Superior temporal gyrus (tissue), 1 donor: ENCODE measurements around the gene ZNF641.
A peak's percentile ranks its signal among the peaks of the same experiment; 100 is the strongest.

Experiments used
- DNase-seq: peaks from one replicate; pipeline ENCODE4 v3.0.0-alpha.2; 2016; ENCODE audit errors: extremely low spot score

ZNF641 gene

DNA sequence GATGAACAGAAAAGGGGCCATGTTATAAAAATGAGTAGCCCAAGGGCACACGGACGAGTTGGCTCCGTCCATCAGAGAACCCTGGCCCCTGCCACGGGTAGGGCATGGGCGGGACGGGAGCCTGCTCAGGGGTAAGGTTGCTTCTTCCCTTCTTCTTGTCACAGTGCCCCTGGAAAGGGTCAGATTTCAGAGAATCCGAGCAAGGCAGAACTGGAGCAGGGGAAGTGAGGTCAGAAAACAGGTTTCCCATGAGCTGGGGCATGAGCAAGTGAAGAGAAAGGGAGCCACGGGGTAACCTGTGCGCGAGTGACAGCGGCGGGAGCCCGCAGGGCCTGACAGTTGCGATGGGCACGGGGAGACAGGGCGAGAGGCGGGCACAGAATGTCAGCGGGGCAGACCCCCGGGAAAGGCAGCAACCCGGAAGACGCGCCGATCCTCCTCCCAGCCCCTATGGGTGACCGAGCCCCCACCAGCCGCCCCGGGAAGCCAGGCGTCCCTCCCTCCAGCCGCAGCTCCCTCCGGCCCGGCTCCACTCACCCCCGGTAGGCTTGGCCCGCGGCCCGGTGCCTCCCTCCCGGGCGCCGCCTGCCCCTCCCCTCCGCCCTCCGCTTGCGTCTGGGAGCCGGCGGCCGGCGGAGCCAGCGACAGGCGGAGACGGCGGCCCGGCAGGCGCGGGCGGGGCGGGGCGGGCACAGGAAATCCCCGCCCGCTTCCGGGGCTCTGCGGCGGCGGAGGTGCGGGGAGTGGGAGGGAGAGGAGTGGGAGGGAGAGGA lies at the start of gene ZNF641:
Gene ZNF641 (minus strand): TSS at position 671 of the 773 bp plus-strand sequence. CDS start 2,829 bp downstream, outside the sequence.
- peak; percentile 58 for DNase-seq

DNA sequence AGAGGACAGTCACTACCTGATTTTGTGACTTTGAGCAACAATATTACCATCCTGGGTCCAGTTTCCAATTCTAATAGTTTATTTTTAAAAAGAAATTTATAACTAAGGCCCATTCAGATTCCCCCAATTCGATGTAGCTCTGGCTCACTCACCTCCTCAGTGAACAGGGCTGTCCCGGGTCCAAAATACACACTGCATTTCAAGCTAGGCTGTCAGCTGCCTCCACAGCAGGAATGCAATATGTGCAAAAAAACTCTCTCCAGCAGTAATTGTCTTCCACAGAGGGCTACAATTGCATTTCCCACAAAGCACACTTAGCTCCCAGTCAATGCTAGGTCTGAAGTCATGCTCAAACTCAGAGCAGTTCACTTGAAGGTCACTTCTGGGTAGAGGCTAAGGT lies 39.3 kb upstream of the ZNF641 start:
- no peak for DNase-seq

DNA sequence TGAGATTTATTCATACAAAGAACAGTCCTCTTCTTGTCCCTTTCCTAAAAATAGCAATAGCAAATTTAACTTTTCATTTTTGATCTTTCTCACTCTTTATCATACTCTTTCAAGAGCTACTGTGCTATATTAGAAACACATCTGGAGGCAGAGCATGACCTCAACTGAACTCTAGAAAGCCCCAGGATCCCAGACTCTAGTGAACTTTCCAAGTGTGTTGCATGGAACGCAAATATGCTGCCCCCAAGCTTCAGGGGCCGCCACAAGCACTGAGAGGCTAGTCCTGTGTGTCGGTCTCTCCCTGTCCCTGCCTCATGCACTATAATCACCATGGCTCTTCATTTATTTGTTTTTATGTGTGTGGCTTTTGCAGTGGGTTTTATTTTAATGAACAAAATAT lies 38.7 kb upstream of the ZNF641 start:
- DNase-seq: no peak

DNA sequence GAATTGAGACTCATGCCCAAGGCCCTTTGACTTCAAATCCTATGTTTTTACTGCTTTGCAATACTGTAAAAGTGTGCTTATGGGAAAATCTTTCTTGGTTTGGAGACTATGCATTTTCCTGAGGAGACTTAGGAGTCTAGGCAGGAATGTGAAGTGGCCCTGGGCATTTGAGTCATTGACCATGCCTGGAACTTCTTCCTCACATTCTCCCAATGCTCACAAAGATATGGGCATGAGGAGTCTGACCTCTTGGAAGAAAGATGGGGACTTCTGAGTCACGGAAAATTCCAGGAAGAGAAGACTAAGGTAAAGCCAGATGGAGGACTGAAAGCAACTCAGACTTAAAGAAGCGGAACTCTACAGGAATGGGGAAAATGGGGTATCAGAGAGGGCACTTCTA lies 38.2 kb upstream of the ZNF641 start:
- DNase-seq: peak; percentile 11

DNA sequence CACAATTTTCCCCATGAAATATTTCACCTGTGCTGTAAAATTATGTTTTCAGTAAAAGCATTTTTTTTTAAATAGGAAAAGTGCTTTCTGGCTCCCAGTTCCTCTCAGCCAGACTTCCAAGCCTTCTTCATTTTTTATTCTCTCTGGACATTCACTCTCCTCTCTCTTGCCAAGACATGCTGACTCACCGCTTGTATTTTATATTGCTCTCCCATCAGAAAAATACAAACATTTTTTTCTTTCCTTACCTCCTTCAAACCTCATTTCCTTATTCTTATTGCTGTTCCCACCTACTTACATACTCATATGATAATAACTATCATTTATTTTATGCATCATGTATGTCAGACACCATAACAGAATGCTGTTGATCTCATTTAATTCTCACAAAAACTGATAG lies 37.7 kb upstream of the ZNF641 start:
- DNase-seq: peak; percentile 35

DNA sequence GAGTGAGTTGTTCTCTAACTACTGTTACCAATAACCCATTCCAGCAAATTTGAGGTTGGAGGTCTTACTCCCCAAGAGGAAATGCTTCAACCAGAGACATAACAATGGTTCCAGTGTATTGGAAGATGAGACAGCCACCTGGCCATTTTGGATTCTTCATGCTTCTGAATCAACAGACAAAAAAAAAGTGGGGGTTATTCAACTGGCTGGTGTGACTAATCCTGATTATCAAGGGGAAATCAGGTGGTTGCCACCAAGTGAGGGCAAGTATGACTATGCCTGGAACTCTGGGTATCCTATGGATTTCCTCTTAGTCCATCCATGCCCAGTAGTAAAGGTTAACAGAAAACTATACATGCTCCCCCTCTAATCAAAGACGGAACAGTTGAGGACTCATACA lies 29.9 kb upstream of the ZNF641 start:
- no peak for DNase-seq

DNA sequence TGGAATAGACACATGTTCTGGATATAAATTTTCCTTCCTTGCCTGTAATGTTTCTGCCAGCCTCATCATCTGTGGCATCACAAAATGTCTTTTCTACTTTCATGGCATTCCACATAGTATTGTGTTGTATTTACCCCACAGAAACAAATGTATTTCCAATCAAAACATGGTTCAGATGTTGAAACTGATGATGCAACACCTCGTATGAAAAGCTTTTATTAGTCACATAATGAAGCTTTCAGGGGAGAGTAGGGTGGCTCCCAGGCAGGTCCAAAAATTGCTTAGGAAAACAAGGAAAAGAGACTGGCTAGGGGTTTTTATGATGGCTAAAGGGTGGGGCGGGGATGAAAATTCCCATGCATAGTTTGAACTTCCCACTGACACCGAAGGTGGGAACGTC lies 29.1 kb upstream of the ZNF641 start:
- no peak for DNase-seq

DNA sequence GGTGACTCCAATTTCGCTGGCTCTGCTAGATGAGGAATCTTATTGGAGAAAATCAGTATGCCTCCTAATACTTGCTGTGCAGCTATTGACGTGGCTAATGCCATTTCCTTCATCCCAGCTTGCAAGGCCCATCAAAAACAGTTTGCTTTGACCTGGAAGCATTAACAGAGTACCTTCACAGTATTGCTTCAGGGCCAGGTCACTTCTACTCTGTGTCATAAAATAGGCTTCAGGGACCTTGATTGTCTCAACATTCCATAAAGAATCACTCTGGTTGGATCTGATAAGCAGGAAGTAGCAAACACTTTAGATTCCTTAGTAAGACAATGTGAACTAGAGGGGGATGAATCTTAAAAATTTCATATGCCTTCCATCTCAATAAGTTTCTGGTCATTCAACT lies 26.9 kb upstream of the ZNF641 start:
- DNase-seq: no peak

DNA sequence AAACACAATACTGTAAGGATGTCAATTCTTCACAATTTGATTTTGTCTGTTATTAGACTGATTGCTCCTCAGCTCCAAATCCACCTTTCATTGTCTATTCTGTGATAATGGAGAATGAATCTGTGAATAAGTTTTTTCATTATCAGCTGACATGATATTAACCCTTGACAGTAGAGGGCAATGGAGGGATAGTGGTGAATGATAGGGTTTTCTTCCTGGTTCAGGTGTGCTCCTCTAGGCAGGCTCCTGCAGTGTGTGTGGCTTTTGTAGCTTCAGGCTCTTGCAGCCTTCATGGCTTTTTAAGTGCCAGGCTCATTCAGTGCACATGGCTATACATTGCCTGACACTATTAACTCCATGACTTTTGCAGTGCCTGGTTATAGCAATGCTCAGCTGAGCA lies 23.4 kb upstream of the ZNF641 start:
- no peak for DNase-seq

DNA sequence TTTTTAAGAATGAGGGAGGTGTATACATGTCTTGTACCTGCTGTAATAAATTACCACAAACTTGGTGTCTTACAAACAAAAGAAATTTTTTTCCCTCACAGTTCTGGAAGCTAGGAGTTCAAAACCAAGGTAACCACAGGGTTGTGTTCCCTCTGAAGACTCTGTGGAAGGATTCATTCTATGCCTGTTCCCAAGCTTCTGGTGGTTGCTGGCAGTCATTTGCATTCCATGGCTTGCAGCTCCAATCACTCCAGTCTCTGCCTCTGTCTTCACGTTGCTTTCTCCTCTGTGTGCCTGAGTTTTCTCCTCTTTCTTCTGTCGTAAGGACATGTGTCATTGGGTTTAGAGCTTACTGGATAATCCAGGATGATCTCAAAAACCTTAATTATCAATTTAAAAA lies 15.4 kb upstream of the ZNF641 start:
- DNase-seq: no peak

DNA sequence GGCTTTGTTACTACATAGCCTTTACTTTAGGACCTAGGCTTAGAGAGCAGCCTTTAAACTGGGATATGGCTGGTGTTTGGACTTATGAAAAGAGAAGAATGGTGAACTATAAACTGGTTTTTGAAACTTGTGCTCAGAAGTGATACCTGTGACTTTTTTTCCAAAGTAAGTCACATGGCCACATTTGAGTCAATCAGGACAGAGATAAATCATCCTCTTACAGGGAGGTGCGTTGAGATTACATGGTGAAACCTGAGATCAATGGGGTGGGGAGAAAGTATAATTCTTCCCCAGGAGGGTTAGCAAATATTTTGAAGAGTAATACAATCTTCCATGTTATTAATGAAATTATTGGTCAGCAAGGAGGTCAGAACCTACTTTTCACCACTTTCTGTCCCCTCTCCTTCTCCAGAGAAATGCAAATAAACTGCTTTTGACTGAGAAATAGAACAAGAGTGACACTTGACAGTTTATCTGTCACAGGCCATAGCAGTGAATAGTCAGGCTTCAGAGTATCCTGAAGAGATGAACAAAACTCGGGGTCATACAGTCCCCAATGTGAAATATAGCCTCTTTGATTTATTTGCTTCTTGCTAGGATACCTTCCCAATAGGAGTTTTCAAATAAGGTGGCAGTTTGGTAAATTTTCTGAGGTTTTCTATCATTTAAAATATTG lies 11.1 kb upstream of the ZNF641 start:
- DNase-seq: no peak

DNA sequence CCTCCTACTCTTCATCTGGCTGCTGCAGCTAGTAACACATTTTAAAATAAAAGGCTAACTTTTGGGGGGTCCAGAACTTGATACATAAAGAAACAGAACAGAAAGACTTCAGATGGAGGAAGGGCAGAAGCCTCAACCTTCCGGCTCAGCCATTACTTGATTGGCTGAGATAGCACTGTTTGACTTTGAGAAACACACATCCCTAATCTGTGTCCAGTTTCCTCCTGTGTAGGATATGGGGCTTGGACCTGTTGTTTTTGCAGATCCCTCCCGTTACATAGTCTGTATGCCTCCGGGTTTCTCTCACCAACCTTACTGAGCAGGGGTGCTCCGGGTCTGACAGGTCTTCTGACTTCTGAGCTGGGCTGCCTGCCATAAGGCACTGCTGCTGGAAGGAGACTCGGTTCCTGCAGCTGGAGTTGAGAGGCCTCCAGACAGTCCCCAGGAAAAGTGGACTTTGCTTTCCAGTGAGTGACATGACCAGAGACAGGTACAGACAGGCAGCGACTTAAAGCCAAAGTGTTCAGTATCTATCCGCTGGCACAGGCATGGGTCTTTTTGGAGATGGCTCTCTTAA lies 8.3 kb upstream of the ZNF641 start:
- no peak for DNase-seq

DNA sequence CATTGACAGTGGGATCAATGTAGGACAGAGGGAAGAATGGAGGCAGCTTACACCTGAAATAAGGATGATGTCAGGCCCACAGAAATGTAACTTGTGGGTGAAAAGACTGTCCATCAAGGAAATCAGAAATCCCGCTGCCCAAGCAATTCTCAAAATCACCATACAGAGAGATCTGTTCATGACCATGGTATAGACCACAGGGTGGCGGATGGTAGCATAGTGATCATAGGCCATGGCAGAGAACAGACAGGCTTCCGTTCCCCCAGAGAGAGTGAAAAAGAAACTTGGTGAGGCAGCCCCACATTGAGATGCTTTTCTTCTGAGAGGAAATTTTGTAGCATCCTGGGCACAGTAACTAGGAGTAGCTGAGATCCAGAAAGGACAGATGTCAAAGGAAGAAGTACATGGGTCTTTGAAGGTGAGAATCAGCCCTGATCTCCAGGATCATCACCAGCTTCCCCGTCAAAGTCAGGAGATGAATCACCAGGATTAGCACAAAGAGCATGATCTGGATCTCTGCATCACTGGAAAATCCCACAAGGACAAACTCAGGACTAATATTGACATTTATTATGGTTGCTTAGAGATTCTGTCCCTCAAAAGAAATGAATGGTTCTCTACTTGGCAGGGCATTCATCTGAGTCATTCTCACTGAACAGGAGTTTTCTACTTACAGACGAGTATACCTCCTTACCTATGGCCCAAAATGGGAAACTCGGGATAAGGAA lies 5.5 kb upstream of the ZNF641 start:
- no peak for DNase-seq

DNA sequence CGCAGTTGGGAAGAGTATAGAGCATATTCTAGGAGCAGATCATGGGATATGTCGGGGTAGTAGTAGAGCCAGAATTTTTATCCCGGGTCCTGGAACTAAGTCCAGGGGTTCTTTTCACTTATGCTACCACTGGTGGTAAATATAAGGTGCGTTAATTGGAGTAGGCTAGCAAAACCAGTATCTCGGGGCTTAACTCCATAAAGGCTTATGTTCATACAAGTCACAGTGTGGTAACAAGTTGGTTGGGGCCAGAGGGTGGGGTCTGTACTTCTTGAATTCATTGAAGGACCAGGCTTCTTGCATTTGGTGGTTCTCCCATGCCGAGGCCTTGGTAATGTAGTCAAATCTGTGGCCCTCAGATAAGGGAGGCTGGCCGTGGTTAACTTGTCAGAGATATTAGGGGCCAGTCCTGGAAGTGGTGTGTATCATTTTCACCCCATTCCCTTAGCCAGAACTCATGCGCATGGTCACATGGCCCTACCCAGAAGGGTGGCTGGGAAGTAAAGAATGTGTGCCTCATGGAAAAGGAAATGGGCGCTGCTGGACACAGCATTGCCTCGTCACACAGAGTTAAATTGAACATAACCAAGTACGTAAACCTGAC lies 1.5 kb upstream of the ZNF641 start:
- no peak for DNase-seq

DNA sequence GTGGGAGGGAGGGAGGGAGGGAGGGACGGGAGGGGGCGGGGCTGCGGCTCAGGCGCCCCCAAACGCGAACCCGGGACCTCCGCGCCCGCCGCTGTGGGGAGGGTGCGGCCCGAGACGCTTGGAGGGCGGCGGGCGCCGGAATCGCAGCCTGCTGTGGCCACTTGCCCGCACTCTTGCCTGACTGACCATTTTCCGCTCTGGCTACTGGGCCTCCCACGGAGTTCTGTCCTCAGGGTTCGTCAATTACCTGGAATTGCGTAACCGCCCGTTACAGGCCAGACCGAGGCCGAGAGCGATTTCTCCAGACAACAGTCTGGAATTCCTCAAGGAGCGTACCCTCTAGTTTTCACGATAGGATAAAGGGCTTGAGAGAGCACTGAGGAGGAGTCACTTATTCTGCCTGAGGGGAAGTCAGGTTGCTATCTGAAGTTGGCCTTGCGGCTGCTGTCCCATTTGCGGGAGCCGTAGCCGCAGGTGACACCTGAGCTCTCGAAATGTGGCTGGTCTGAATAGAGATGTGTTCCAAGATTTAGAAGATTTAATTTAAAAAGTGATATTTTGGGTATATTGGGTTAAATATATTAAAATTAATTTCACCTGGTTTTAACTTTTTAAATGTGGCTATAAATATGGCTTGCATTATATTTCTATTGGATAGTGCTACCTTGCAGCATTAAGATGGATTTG lies 446 bp upstream of the ZNF641 start:
- peak; percentile 65 for DNase-seq

DNA sequence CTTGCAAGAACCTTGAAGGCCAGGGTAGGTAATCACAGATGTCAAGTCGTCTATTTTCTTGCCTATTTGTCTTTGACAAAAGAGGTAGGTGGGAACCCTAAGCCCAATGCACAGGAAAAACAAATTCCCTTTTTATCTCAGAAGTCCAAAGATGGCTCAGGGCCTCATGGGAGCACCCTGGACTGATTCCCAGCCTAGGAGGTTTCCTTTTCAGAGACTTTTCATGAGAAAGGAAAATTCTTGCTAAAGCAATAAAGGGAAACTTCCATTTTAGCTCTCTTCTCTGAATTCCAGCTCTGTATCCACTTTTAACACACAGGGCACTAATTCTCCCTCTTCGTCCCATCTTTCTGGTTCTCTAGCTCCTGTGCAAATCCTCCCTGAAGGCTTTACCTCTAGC lies 1.2 kb downstream of the ZNF641 start:
- DNase-seq: peak; percentile 51

DNA sequence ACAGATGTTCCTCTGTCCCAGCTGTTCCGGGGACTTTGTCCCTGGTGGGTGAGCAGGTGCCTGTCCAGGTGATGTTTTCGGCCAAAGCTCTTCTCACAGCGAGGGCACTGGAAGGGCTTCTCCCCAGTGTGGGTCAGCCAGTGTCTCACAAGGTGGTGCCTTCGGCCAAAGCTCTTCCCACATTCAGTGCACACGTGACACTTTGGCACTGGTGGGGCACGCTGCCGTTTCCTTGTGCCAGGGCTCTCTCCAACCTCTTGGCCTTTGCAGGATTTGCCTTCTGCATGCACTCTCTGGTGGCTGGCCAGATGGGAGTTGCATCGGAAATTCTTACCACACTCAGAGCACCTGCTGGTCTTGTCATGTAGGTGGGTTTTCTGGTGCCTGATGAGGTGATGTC lies 7.7 kb downstream of the ZNF641 start:
- DNase-seq: no peak

DNA sequence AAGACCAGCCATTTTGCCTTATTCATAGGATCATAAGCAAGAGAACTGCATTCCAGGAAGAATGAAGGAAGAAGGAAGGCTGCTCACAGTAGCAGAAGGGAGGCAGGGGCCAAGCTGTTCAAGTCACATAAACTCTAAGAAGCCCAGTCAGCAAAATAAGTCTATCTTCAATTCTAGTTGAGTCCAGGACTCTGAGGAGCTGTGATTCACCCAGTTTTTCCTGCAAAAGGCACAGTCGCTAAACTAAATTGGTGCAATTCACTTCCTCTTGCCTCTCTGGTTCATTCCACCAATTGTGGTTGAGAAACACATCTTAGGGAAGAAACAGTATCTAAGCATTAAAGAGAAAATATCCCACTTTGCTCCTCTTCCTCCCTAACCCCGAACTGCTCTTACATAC lies 9.8 kb downstream of the ZNF641 start:
- DNase-seq: no peak

DNA sequence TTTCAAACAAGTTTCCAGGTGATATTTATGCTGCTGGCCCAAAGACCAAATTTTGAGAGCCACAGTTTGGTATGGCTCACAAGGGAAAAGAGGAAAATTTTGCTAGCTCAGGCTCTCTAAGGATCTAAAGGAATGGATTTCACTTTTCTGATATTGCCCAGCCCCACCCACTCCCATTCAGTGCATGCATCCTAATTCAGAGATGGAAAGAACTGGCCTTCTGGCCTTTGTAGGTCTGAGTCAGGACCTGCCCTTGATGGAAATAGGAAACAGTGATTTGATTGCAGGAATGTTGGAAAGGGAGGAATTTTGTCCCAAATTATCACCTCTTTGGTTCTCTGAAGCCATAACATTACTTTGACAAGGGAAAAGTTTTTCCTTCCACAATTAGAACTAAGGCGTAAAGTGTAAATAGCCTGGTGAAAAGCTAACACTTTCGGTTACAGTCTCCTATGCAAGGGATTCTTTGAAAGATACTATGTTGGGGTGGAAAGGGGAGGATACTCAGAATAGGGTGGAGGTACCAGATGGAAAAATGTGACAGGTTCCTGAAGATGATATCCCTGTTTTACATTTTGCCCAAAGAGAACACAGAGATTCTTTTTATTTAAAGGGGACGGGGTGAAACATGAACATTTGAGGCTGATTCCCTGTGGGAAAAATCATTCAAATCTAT lies 11.1 kb downstream of the ZNF641 start:
- DNase-seq: no peak

DNA sequence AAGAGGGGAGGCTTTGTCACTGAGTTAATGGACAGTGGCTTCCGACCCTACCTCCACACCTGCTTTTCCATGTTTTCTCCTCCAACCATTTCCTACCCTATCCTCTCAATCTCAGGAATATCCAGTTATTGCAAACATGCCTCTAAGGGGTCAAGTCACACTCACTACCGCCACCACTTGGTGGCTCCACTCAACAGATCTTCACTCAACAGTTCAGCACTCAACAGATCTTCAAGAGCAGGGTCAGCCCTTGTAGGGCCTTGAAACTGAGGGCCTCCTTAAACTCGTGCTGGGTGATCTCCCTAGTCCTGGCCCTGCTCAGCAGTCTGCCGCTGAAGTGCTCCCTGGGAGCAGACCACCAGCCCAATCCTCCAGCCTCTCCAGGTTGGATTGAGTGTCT lies 14.2 kb downstream of the ZNF641 start:
- no peak for DNase-seq

DNA sequence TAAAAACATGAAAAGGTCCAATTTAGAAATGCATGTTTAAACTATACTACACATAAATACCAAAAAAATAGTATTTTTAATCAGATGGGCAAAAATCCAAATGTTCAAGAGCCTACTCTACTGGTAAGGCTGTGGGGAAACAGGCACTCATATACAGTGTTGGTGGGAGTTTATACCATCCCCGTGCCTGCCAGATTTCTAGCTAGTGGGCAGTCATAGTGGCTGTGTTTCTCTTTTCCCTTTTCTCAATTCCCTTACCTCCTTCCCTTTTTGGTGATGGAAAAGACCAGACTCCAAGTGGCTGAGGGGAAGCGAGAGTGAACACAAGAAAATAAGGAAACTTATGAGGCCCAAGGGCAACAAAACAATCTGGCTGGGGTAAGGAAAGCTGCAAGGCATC lies 14.7 kb downstream of the ZNF641 start:
- DNase-seq: no peak
